K562 (cell line): ENCODE data around the gene SFSWAP. TPM values are rescaled to one million over a fixed set of nuclear protein-coding genes. Genes with fewer than 3 reads are reported as not detected.
A peak's percentile ranks its signal among the peaks of the same experiment; 100 is the strongest.

ENCODE experiments used
- CTBP1 ChIP-seq: fragments of 450-650 bp; IDR thresholded peaks from 2 replicates; pipeline ENCODE4 v1.6.1; 2016; ENCODE audit warnings: borderline replicate concordance
- PCBP1 ChIP-seq: fragments of 200-400 bp; formaldehyde crosslinking; IDR thresholded peaks from 2 replicates; pipeline ENCODE4 v1.6.1; 2018; ENCODE audit warnings: mild to moderate bottlenecking, low read depth, low read length; ENCODE audit not compliant: poor library complexity, severe bottlenecking
- PHF21A ChIP-seq: fragments of 450-650 bp; IDR thresholded peaks from 2 replicates; pipeline ENCODE4 v1.6.1; 2017; ENCODE audit warnings: low read depth, borderline replicate concordance
- POLR2G ChIP-seq: fragments of 200-400 bp; formaldehyde crosslinking; IDR thresholded peaks from 2 replicates; pipeline ENCODE4 v1.6.1; 2017; ENCODE audit warnings: low read depth, mild to moderate bottlenecking, antibody characterized with exemption, low read length, moderate library complexity
- RBFOX2 ChIP-seq: fragments of 200-400 bp; formaldehyde crosslinking; IDR thresholded peaks from 2 replicates; pipeline ENCODE4 v1.6.1; 2017; ENCODE audit warnings: low read depth, mild to moderate bottlenecking, low read length, moderate library complexity
- RBM25 ChIP-seq: fragments of 200-400 bp; formaldehyde crosslinking; IDR thresholded peaks from 2 replicates; pipeline ENCODE4 v1.6.1; 2018; ENCODE audit warnings: low read length, low read depth, moderate library complexity; ENCODE audit not compliant: severe bottlenecking
- SIN3B ChIP-seq: fragments of 450-650 bp; IDR thresholded peaks from 2 replicates; pipeline ENCODE4 v1.6.1; 2017; ENCODE audit warnings: low read depth, mild to moderate bottlenecking, moderate library complexity
- ZBTB17 ChIP-seq: fragments of 450-650 bp; formaldehyde crosslinking; IDR thresholded peaks from 2 replicates; pipeline ENCODE4 v1.4.0; 2020; ENCODE audit warnings: mild to moderate bottlenecking
- ZFP1 ChIP-seq: fragments of 450-650 bp; formaldehyde crosslinking; IDR thresholded peaks from 2 replicates; pipeline ENCODE4 v1.4.0; 2020; ENCODE audit warnings: mild to moderate bottlenecking, mixed read lengths
- ZNF217 ChIP-seq: sonication (generic); formaldehyde crosslinking; IDR thresholded peaks from 2 replicates; pipeline ENCODE4 v1.8.0; 2022; ENCODE audit warnings: mild to moderate bottlenecking, missing genetic modification reagents
- polyA plus RNA-seq, 8 experiments: library from polyadenylated mRNA; depleted of rRNA in 4 of 8; stranded (reverse) in 5 of 8; unstranded in 3 of 8; fragments of >200 nt; fragmentation: Nextera tagmentation in 2 of 8; fragmentation: Illumina TruSeq in 1 of 8; extraction: Ambion mirVana in 2 of 8; extraction: Trizol in 1 of 8; gene quantifications; 2 replicates each; pipeline versions ENCODE4 v1.2.1 to v1.2.3, GENCODE V29; 2011 to 2014; ENCODE audit warnings: inconsistent platforms in 1 of 8, missing spikeins in 1 of 8
- total RNA-seq, 7 experiments: library from RNA; depleted of rRNA in 6 of 7; stranded (reverse); fragments of >200 nt in 6 of 7; fragmentation: Illumina TruSeq in 2 of 7; extraction: Trizol in 2 of 7; gene quantifications; 2 replicates each; pipeline versions ENCODE4 v1.2.1 to v1.2.3, GENCODE V29; 2011 to 2021; ENCODE audit warnings: low replicate concordance in 1 of 7
- TF ChIP-seq, protein P1 (sequence below), 2 experiments: fragments of 450-650 bp; formaldehyde crosslinking in 1 of 2; IDR thresholded peaks; 2 replicates each; pipeline versions ENCODE4 v1.4.0 to v1.6.1; 2014 to 2020; ENCODE audit warnings: mild to moderate bottlenecking in 2 of 2, borderline replicate concordance in 1 of 2, low read depth in 1 of 2
- TF ChIP-seq, protein P2 (sequence below), 3 experiments: IDR thresholded peaks in 2 of 3; conservative IDR thresholded peaks in 1 of 3; 2 replicates each; pipeline ENCODE4 v1.5.1; 2011 to 2012; ENCODE audit warnings: low read length in 3 of 3, mild to moderate bottlenecking in 3 of 3, control low read depth in 2 of 3, improper control_type of control experiment in 1 of 3, inconsistent platforms in 1 of 3, low read depth in 1 of 3, mixed read lengths in 1 of 3, moderate library complexity in 1 of 3; ENCODE audit not compliant: insufficient read depth in 2 of 3

The SFSWAP gene
- total and polyA plus RNA-seq, 9 of the 15 experiments (the other 6 are each of a cell fraction or from before 2014, with no cell fraction given), result 2.4 to 60.4 (median 32.6) TPM

DNA sequence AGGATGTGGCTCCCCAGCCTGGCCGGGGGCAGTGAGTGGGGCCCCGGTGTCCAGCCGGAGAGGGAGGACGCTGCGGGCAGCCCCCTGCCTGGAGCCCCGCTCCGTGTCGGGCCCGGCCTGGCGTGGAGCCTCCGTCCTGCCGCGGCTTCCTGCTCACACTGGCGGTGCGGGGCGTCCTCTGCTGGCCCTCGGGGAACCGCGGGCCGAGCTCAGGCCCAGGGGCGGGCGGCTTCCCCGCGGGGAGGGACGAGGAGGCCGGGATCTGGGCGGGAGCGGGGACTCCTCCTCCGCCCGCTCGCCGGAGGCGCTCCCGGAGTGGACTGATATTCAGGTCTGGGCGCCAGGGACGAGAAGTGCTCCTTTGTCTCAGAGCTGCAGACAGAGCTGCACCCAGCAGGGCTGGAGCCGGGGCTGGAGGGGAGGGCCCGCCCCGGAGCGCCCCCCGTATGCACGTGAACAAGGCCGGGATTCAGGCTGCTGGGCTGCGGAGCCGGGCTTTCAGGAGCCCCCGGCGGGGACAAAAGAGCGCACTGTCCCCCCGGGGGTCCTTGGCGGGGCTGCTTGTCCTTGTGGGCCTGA is 119.5 kb downstream of the SFSWAP start (continued):
- TF ChIP-seq, protein P1, sequence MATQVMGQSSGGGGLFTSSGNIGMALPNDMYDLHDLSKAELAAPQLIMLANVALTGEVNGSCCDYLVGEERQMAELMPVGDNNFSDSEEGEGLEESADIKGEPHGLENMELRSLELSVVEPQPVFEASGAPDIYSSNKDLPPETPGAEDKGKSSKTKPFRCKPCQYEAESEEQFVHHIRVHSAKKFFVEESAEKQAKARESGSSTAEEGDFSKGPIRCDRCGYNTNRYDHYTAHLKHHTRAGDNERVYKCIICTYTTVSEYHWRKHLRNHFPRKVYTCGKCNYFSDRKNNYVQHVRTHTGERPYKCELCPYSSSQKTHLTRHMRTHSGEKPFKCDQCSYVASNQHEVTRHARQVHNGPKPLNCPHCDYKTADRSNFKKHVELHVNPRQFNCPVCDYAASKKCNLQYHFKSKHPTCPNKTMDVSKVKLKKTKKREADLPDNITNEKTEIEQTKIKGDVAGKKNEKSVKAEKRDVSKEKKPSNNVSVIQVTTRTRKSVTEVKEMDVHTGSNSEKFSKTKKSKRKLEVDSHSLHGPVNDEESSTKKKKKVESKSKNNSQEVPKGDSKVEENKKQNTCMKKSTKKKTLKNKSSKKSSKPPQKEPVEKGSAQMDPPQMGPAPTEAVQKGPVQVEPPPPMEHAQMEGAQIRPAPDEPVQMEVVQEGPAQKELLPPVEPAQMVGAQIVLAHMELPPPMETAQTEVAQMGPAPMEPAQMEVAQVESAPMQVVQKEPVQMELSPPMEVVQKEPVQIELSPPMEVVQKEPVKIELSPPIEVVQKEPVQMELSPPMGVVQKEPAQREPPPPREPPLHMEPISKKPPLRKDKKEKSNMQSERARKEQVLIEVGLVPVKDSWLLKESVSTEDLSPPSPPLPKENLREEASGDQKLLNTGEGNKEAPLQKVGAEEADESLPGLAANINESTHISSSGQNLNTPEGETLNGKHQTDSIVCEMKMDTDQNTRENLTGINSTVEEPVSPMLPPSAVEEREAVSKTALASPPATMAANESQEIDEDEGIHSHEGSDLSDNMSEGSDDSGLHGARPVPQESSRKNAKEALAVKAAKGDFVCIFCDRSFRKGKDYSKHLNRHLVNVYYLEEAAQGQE (IDR thresholded peaks at IDR 0.05; ENCODE audit: borderline replicate concordance), result peak; percentile 73
- TF ChIP-seq, protein P1 (CRISPR knock-in tag; IDR thresholded peaks at IDR 0.05; ENCODE audit: low read depth), result no peak
- 0 out of 2 replicates have a peak, but pooled peaks have one; percentile 18 for TF ChIP-seq SIN3B
- TF ChIP-seq PCBP1, result peak; percentile 87
- TF ChIP-seq CTBP1, result peak; percentile 75; the same call in 1 of the 2 replicates
- peak; percentile 80 for TF ChIP-seq POLR2G
- TF ChIP-seq, protein P2, sequence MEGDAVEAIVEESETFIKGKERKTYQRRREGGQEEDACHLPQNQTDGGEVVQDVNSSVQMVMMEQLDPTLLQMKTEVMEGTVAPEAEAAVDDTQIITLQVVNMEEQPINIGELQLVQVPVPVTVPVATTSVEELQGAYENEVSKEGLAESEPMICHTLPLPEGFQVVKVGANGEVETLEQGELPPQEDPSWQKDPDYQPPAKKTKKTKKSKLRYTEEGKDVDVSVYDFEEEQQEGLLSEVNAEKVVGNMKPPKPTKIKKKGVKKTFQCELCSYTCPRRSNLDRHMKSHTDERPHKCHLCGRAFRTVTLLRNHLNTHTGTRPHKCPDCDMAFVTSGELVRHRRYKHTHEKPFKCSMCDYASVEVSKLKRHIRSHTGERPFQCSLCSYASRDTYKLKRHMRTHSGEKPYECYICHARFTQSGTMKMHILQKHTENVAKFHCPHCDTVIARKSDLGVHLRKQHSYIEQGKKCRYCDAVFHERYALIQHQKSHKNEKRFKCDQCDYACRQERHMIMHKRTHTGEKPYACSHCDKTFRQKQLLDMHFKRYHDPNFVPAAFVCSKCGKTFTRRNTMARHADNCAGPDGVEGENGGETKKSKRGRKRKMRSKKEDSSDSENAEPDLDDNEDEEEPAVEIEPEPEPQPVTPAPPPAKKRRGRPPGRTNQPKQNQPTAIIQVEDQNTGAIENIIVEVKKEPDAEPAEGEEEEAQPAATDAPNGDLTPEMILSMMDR (IDR thresholded peaks at IDR 0.05 in 2 of 3, conservative IDR thresholded peaks at IDR 0.05 in 1 of 3; ENCODE audit: insufficient read depth in 2 of 3, low read depth in 1 of 3, low read length in 3 of 3), result peak; percentile 75 to 91 (median 84)
- 0 out of 2 replicates have a peak, but pooled peaks have one; percentile 24 for TF ChIP-seq PHF21A
- TF ChIP-seq RBFOX2, result peak; percentile 75
- TF ChIP-seq RBM25, result peak; percentile 67
- no peak for TF ChIP-seq ZNF217 (CRISPR knock-in tag)
- no peak for TF ChIP-seq ZBTB17 (CRISPR knock-in tag)
- TF ChIP-seq ZFP1, result no peak
